Measurements from ENCODE around the gene PDIA4. TPM values are rescaled to one million over a fixed set of nuclear protein-coding genes. Genes with fewer than 3 reads are reported as not detected.
A peak's percentile ranks its signal among the peaks of the same experiment; 100 is the strongest.

The PDIA4 gene
- total and polyA plus RNA-seq, 2 of the 8 experiments (the other 6 are each of a cell fraction or from before 2014, with no cell fraction given) = 119 to 303 TPM

GRCh38 chr7:148983200-148984146 lies 44.8 kb downstream of the PDIA4 start:
- CTCF ChIA-PET (ENCODE audit: partially characterized antibody) = interaction anchor here (0.7 to 1.2 kb wide), 5 partner anchors 10 to 236 kb away, joined by 3 to 4 read pairs (median 3); no protein-coding TSS in a partner anchor
- 11% methylated on average over 18 of the region's 38 CpGs; no CpG with 5 or more reads in 1 of the 2 experiments for WGBS, 2 experiments (ENCODE audit: extremely low coverage in 1 of 2, insufficient coverage in 1 of 2, insufficient read length in 1 of 2, insufficient replicate concordance in 2 of 2, low coverage in 1 of 2, low lambda C conversion rate in 2 of 2, missing lambda C conversion rate in 1 of 2)
- peak; percentile 72 for TF ChIP-seq ASH2L (IDR thresholded peaks at IDR 0.05; ENCODE audit: low read length)
- TF ChIP-seq TBP (IDR thresholded peaks at IDR 0.05; ENCODE audit: low read depth, low read length) = peak; percentile 99

More at GRCh38 chr7:148983200-148984146, 44.8 kb downstream of the PDIA4 start:
- Histone ChIP-seq H3K4me2 (ENCODE audit: insufficient read depth in 1 of 2, low read depth in 2 of 2, low read length in 2 of 2) (peak overlapping the region; percentile 67 to 98), H4K91ac (replicated peaks; ENCODE audit: insufficient read length, low read length) (no peak overlapping the region), H3K79me2 (ENCODE audit: control insufficient read depth in 1 of 2, insufficient read depth in 2 of 2, low read length in 2 of 2) (no peaks in the 10 kb centered on the region), H3K18ac (ENCODE audit: extremely low read depth, low read length) (peak overlapping the region; percentile 9; the same call in 1 of the 2 replicates), H4K20me1 (replicated peaks in 1 of 2; ENCODE audit: control insufficient read depth in 1 of 2, insufficient read depth in 2 of 2, low read length in 2 of 2) (no peaks in the 10 kb centered on the region), H3K27ac (ENCODE audit: low read depth, low read length) (peak overlapping the region; percentile 69; the same call in 1 of the 2 replicates), H3K23ac (ENCODE audit: insufficient read length) (no peak overlapping the region), H3K4ac (replicated peaks; ENCODE audit: insufficient read length, low read depth, low read length) (no peak overlapping the region), H2BK5ac (ENCODE audit: low read depth, low read length) (no peak overlapping the region), H3K23me2 (ENCODE audit: low read depth, low read length) (peaks cover 7% of the 10 kb centered on the region; the same call in 1 of the 2 replicates), H2AFZ (ENCODE audit: low read length) (peak overlapping the region; percentile 72), H3K4me1 (replicated peaks in 1 of 4; ENCODE audit: control insufficient read depth in 3 of 4, insufficient read depth in 4 of 4, low read length in 3 of 4) (peaks cover 0 to 7% (median 2%) of the 10 kb centered on the region in 4 experiments; a peak in 4 of 7 replicates), H3K56ac (replicated peaks; ENCODE audit: insufficient read length, low read depth, low read length) (no peak overlapping the region), H3K14ac (ENCODE audit: insufficient read length) (no peak overlapping the region), H3K9ac (replicated peaks in 1 of 4; ENCODE audit: extremely low read depth in 1 of 4, low read depth in 3 of 4, low read length in 3 of 4) (peak overlapping the region in 2 of 4 experiments; percentile 25 to 59; a peak in 4 of 7 replicates), H3K4me3 (ENCODE audit: extremely low read depth in 1 of 4, insufficient read depth in 2 of 4, low read depth in 3 of 4, low read length in 4 of 4) (peak overlapping the region; percentile 66 to 90 (median 78)), H3K79me1 (ENCODE audit: low read depth, low read length) (no peaks in the 10 kb centered on the region), H2BK15ac (ENCODE audit: low read length) (no peak overlapping the region), H4K5ac (ENCODE audit: insufficient read length, low read depth, low read length) (peak overlapping the region; percentile 27), H3K36me3 (ENCODE audit: control insufficient read depth in 2 of 4, insufficient read depth in 4 of 4, low read length in 3 of 4) (no peaks in the 10 kb centered on the region), H2BK20ac (ENCODE audit: low read length) (no peak overlapping the region), H2BK120ac (replicated peaks; ENCODE audit: low read depth, low read length) (no peak overlapping the region), H3K27me3 (replicated peaks in 1 of 4; ENCODE audit: control insufficient read depth in 3 of 4, extremely low read depth in 1 of 4, insufficient read depth in 3 of 4, low read length in 3 of 4) (no peaks in the 10 kb centered on the region), H2AK5ac (ENCODE audit: low read depth, low read length) (peak overlapping the region; percentile 0; the same call in 1 of the 2 replicates), H3K9me3 (ENCODE audit: insufficient read depth in 2 of 2, low read depth in 1 of 2, low read length in 1 of 2) (no peaks in the 10 kb centered on the region), H4K8ac (ENCODE audit: extremely low read depth, insufficient read depth, low read length) (no peak overlapping the region), H2BK12ac (ENCODE audit: low read depth, low read length) (0 out of 2 replicates have a peak overlapping the region, but pooled peaks have one; percentile 3)
- DNase-seq (ENCODE audit: low read depth in 1 of 2, low spot score in 2 of 2) (peak; percentile 67 to 78), FAIRE-seq (no peak)
- POLR2A ChIA-PET (ENCODE audit: partially characterized antibody) = interaction anchor here (0.6 to 1.9 kb wide), 8 partner anchors 22 to 596 kb away, joined by 3 to 6 read pairs (median 4); partner anchors contain the start of gene CUL1
